Fibroblast of lung (primary cell): Measurements from ENCODE around the gene ELOA. TPM values are rescaled to one million over a fixed set of nuclear protein-coding genes. Genes with fewer than 3 reads are reported as not detected.

Experiments
- DNase-seq, 2 donors: peaks; one replicate each; pipeline versions ENCODE4 v3.0.0 to v3.0.0-alpha.2; 2010; ENCODE audit warnings: low read depth in 2 of 2
- H2AFZ ChIP-seq: 2 replicates; pipeline ENCODE4 v1.5.1; 2012; ENCODE audit warnings: low read length, control low read depth, inconsistent platforms
- H3K27ac ChIP-seq: 2 replicates; pipeline ENCODE4 v1.5.1; 2011; ENCODE audit warnings: low read length, control low read depth; ENCODE audit not compliant: insufficient read depth
- H3K27me3 ChIP-seq: 2 replicates; pipeline ENCODE4 v1.5.1; 2011; ENCODE audit warnings: mild to moderate bottlenecking, low read length; ENCODE audit not compliant: control insufficient read depth, insufficient read depth
- H3K36me3 ChIP-seq: 2 replicates; pipeline ENCODE4 v1.5.1; 2011; ENCODE audit warnings: low read length; ENCODE audit not compliant: control insufficient read depth, insufficient read depth
- H3K4me1 ChIP-seq: 2 replicates; pipeline ENCODE4 v1.5.1; 2011; ENCODE audit warnings: low read length; ENCODE audit not compliant: control insufficient read depth, insufficient read depth; ENCODE audit errors: extremely low read depth
- H3K4me2 ChIP-seq: 2 replicates; pipeline ENCODE4 v1.5.1; 2011; ENCODE audit warnings: low read length, control low read depth; ENCODE audit not compliant: insufficient read depth; ENCODE audit errors: extremely low read depth
- H3K4me3 ChIP-seq, 4 experiments: fragments of 200-600 bp in 1 of 4; sonication (generic) in 1 of 4; replicated peaks in 1 of 4; 2 replicates each; pipeline ENCODE4 v1.5.1; 2011 to 2016; ENCODE audit warnings: low read length in 4 of 4, low read depth in 3 of 4, mild to moderate bottlenecking in 3 of 4, control low read depth in 2 of 4, inconsistent platforms in 1 of 4, mixed read lengths in 1 of 4; ENCODE audit not compliant: insufficient read depth in 1 of 4; ENCODE audit errors: control extremely low read depth in 1 of 4
- H3K79me2 ChIP-seq: 2 replicates; pipeline ENCODE4 v1.5.1; 2012; ENCODE audit warnings: mild to moderate bottlenecking, low read length, inconsistent platforms; ENCODE audit not compliant: control insufficient read depth, insufficient read depth
- H3K9ac ChIP-seq: 2 replicates; pipeline ENCODE4 v1.5.1; 2011; ENCODE audit warnings: mild to moderate bottlenecking, low read length, control low read depth; ENCODE audit not compliant: insufficient read depth
- H3K9me3 ChIP-seq: 2 replicates; pipeline ENCODE4 v1.5.1; 2012; ENCODE audit warnings: low read depth, low read length; ENCODE audit not compliant: control insufficient read depth, insufficient read depth
- H4K20me1 ChIP-seq: 2 replicates; pipeline ENCODE4 v1.5.1; 2011; ENCODE audit warnings: low read length; ENCODE audit not compliant: control insufficient read depth, insufficient read depth; ENCODE audit errors: extremely low read depth
- CTCF ChIP-seq, 2 donors: IDR thresholded peaks in 1 of 2; conservative IDR thresholded peaks in 1 of 2; 1 replicate in 1 of 2; 2 replicates in 1 of 2; pipeline ENCODE4 v1.5.1; 2011 to 2012; ENCODE audit warnings: low read length in 2 of 2, control low read depth in 1 of 2, inconsistent platforms in 1 of 2, low read depth in 1 of 2, mild to moderate bottlenecking in 1 of 2
- EZH2 ChIP-seq: IDR thresholded peaks from 2 replicates; pipeline ENCODE4 v1.5.1; 2012; ENCODE audit warnings: low read length, control low read depth, mild to moderate bottlenecking; ENCODE audit errors: missing control alignments
- polyA plus RNA-seq, 2 donors: library from polyadenylated mRNA; depleted of rRNA in 1 of 2; stranded (reverse) in 1 of 2; unstranded in 1 of 2; fragments of >200 nt; gene quantifications; 2 replicates each; pipeline ENCODE4 v1.2.1, GENCODE V29; 2011 to 2012; ENCODE audit warnings: missing spikeins in 1 of 2
- total RNA-seq: library from RNA; depleted of rRNA; stranded (reverse); fragments of >200 nt; gene quantifications from 2 replicates; pipeline ENCODE4 v1.2.1, GENCODE V29; 2014

The ELOA gene
- total and polyA plus RNA-seq, 2 donors (not counting 1 experiment from before 2014, with no cell fraction given), result 19.3 to 34.1 TPM

- Histone ChIP-seq H3K79me2 (peaks cover 4% of the 10 kb centered on the region), H2AFZ (no peak overlapping the region), H3K27ac (no peak overlapping the region), H3K9ac (no peak overlapping the region), H3K4me1 (peaks cover 8% of the 10 kb centered on the region), H3K27me3 (no peaks in the 10 kb centered on the region), H3K4me3 (no peak overlapping the region), H3K9me3 (no peaks in the 10 kb centered on the region), H3K4me2 (no peak overlapping the region), H3K36me3 (peaks cover 14% of the 10 kb centered on the region), H4K20me1 (no peaks in the 10 kb centered on the region)
- TF ChIP-seq EZH2, result no peak
- no peak for TF ChIP-seq CTCF (conservative IDR thresholded peaks at IDR 0.05 in 1 of 2, IDR thresholded peaks at IDR 0.05 in 1 of 2; ENCODE audit: low read depth in 1 of 2, low read length in 2 of 2)
- no peak for DNase-seq
Observed at GRCh38 chr1:23797478-23798448, 54.5 kb downstream of the ELOA start.

- Histone ChIP-seq H3K9ac (no peak overlapping the region), H4K20me1 (no peaks in the 10 kb centered on the region), H3K79me2 (no peaks in the 10 kb centered on the region), H3K4me2 (no peak overlapping the region), H3K27ac (peak overlapping the region; percentile 19), H3K36me3 (peaks cover 14% of the 10 kb centered on the region), H3K9me3 (no peaks in the 10 kb centered on the region), H2AFZ (no peak overlapping the region), H3K27me3 (no peaks in the 10 kb centered on the region), H3K4me1 (peaks cover 8% of the 10 kb centered on the region), H3K4me3 (peak overlapping the region in 1 of 4 experiments; percentile 75)
- no peak for DNase-seq
- TF ChIP-seq CTCF (conservative IDR thresholded peaks at IDR 0.05 in 1 of 2, IDR thresholded peaks at IDR 0.05 in 1 of 2; ENCODE audit: low read depth in 1 of 2, low read length in 2 of 2), result no peak
- TF ChIP-seq EZH2, result no peak
Observed at GRCh38 chr1:23798662-23799142, 55.4 kb downstream of the ELOA start.

DNA sequence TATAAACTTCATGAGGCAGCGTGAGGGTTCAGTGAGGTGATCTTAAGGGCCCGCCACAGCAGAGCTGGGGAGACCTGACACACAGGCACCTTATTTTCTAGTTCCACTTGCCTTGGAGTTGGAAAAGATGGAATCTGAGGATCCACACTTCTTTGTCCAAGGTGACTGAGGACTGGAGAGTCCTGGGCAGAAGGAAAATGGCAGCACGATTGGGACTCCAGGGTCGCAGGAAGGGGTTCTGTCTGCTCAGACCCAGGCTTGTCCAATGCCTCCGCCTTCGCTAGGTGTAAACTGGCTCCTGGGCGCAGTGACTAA, 55.9 kb downstream of the ELOA start:
- Histone ChIP-seq H3K79me2 (no peaks in the 10 kb centered on the region), H3K27ac (peak overlapping the region; percentile 63), H3K4me3 (peak overlapping the region in 3 of 4 experiments; percentile 75 to 89 (median 81)), H3K27me3 (no peaks in the 10 kb centered on the region), H3K4me1 (peaks cover 8% of the 10 kb centered on the region), H3K4me2 (peak overlapping the region; percentile 100), H3K9ac (no peak overlapping the region), H2AFZ (no peak overlapping the region), H3K36me3 (peaks cover 14% of the 10 kb centered on the region), H3K9me3 (no peaks in the 10 kb centered on the region), H4K20me1 (no peaks in the 10 kb centered on the region)
- DNase-seq, result no peak
- no peak for TF ChIP-seq EZH2
- no peak for TF ChIP-seq CTCF (conservative IDR thresholded peaks at IDR 0.05 in 1 of 2, IDR thresholded peaks at IDR 0.05 in 1 of 2; ENCODE audit: low read depth in 1 of 2, low read length in 2 of 2)
